GM21390 (cell line): ENCODE results near the gene LRRK1.

Experiments used
- ATAC-seq: cut with Tn5 transposase; IDR thresholded peaks from one replicate; pipeline ENCODE4 v1.9.1; 2021; ENCODE audit not compliant: unreplicated experiment

Gene LRRK1

GRCh38 chr15:101052031-101052620 is 133.0 kb downstream of the LRRK1 start:
- no peak for ATAC-seq

- ATAC-seq = no peak
These were observed 133.5 kb downstream of the LRRK1 start for GRCh38 chr15:101052681-101053121.

DNA sequence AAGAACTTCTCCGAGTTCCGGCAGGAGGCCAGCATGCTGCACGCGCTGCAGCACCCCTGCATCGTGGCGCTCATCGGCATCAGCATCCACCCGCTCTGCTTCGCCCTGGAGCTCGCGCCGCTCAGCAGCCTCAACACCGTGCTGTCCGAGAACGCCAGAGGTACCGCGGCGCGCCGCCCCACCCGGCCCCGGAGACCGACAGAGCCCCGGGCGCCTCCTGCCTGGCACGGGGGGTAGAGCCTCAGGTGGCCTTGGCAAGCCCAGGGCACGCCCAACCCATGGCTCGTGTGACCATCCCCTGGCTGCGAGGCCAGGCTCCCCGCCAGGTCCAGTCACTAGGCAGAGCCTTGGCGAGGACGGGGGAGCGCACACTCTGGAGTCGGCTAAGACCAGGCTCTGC is 134.1 kb downstream of the LRRK1 start:
- no peak for ATAC-seq

DNA sequence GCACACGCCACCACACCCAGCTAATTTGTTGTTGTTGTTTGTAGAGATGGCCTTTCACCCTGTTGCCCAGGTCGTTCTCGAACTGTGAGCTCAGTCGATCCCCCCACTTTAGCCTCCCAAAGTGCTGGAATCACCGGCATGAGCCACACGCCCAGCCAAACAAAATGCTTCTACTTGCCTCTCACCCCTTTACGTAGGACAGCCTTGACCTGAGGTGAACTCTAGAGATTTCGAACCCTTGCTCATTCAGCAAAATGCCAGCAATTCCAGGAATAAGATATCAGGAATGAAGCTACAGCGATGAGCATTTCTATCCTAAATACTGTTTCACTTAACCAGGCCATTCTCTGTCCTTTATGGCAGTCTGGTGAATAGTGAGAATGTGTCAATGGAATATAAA is 135.0 kb downstream of the LRRK1 start:
- no peak for ATAC-seq

DNA sequence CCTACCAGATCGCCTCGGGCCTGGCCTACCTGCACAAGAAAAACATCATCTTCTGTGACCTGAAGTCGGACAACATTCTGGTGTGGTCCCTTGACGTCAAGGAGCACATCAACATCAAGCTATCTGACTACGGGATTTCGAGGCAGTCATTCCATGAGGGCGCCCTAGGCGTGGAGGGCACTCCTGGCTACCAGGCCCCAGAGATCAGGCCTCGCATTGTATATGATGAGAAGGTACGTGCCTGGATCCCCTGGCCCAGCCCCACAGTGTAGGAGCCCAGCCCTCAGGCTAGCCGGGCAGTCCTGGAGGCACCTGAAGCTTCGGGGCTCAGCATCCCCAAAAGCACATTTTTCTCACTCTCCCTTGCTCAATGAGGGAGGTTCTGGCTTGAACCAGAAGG is 135.8 kb downstream of the LRRK1 start:
- ATAC-seq = no peak

DNA sequence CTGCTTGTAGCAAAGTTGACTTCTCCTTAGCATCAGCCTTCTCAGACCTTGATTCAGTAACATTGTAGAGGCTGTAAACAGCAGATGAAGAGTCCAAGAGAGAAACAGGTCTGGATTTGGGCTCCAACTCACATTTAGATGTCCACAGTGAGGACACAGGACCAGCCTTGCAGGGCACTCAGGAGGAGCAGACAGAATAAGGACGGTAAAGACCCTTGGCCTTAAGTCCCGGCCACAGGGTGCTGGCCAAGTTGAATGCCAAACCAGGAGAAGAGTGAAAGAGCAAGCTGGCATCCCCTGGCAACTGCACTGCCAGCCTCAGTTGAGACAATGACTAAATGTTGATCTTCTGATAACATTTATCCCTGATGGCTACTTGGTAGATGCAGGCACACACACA is 136.3 kb downstream of the LRRK1 start:
- no peak for ATAC-seq

DNA sequence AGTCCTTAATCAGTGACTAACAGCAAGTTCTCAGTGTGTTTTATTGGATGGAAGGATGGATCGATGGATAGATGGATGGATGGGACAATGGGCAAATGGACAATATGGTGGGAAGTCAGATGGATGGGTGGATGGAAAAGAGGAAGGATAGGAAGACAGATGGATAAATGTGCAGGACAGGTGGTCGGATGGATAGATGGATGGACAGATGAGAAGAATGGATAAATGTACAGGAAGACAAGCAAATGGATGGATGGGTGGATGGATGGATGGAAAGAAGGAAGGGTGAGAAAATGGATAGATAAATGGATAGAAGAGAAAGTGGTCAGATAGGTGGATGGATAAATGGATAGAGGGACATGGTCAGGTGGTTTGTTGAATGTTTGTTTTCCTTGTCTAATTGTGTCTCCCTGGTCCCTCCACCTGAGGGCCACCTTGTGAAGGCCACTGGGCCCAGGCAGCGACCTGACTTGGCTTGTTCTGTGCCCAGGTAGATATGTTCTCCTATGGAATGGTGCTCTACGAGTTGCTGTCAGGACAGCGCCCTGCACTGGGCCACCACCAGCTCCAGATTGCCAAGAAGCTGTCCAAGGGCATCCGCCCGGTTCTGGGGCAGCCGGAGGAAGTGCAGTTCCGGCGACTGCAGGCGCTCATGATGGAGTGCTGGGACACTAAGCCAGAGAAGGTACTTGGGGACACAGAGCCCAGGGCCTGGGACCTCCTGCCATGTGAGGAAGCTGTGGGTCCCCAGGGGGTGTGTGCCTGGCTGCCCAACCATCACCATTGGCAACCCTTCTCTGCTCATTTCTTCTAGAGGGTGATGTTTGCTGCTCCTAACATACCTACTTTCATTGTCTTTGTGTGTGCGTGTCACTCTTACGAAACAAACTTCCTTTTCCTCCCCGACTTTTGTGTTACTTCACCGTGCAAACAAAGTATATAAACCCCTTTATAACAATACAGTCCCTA is 137.5 kb downstream of the LRRK1 start:
- ATAC-seq = no peak

- no peak for ATAC-seq
These were observed 138.8 kb downstream of the LRRK1 start for GRCh38 chr15:101057841-101058407.

DNA sequence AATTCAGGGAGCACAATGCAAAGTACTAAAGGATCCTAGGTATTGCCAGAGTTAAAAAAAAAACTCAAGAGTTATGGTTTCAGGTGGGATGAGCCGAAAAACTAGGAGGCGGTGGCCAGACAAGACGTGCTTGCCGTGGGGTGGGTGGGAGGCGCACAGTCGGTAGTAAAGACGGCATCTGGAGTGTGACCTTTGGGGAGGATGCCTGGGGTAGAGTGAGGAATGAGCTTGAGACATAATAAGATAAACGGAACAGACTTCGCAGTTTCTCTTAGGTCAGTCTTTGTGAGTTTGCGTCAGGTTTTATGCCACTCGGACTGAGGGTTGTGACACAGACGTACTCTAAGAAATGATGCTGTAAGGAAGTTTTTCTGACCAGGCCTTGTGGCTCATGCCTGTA is 139.6 kb downstream of the LRRK1 start:
- no peak for ATAC-seq

DNA sequence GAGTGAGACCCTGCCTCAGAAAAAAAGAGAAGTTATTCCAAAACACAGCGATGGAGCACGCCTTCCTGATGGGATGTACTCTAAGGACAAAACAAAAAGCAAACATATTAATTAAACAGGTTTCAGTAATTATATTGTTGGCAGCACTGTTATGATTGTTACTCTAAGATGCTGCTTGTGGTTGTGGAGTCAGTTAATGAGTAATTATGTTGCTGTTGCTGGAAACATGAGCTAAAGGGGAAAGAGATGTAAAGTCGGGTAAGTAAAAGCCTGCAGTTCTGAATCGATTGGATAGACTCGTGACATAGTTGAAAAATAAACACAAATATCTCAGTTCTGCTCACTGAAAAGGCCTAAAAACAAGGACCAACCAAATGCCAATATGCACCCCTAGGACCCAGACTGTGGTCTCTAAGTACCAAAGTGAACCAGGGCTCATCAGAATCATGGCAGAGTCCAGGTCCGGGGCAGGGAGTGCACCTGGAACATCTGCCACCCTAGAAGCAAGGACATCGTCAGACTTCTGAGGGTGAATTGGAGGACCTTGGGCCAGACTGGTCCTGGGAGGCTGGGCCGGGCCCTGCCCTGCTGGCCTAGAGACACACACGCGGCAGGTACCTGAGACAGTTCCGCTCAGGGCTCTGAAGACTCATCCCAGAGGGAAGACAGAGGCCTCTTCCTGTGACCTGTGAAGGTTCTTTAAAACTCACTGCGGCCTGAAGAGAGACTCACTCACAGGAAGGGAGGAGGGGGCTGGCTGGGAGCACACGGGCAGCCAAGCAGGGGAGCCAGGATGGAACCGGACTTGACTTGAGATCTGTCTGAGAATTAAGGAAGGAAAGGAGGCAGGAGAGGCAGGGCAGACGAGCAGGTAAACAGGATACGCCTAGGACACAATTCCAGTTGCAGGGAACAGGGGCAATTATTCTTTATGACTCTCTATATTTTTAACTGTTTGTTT is 140.5 kb downstream of the LRRK1 start:
- ATAC-seq = no peak

- no peak for ATAC-seq
These were observed 141.7 kb downstream of the LRRK1 start for GRCh38 chr15:101060576-101061551.

DNA sequence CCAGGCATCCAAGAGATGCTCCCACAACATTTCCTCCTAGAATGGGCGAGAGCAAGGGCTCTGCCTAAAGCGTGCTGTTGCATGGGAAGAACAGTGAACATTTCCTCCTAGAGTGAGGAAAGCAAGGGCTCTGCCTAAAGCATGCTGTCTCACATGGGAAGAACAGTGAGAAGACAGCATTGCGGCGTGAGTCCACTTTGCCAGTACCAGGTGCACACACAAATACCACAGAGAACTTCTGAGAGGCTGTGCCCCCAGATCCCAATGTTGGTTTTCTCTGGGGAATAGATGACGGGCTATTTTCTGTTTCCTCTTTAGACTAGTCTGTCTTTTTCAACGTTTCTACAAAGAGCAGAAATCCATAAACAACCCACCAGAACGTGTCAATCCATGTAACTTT is 142.9 kb downstream of the LRRK1 start:
- no peak for ATAC-seq

- ATAC-seq = no peak
These were observed 143.5 kb downstream of the LRRK1 start for GRCh38 chr15:101062471-101063171.

DNA sequence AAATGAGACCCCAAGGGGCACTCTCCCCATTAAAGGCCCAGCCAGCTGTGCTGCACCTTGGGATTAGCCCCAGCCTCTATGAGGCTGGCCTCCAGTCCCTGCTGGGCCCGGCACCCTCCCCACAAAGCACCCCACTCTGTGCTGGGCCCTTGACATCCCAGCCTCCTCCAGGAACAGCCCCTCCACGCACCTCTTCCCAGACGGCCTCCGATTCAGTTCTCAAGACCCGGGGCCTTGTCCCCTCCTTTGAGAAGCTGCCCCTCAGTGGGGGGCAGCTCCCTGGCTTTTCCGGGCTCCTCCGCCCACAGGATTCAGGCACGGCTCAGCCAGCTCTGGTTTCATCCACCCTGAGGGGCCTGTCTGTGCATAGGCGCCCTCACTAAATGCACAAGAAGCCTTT is 144.1 kb downstream of the LRRK1 start:
- no peak for ATAC-seq

DNA sequence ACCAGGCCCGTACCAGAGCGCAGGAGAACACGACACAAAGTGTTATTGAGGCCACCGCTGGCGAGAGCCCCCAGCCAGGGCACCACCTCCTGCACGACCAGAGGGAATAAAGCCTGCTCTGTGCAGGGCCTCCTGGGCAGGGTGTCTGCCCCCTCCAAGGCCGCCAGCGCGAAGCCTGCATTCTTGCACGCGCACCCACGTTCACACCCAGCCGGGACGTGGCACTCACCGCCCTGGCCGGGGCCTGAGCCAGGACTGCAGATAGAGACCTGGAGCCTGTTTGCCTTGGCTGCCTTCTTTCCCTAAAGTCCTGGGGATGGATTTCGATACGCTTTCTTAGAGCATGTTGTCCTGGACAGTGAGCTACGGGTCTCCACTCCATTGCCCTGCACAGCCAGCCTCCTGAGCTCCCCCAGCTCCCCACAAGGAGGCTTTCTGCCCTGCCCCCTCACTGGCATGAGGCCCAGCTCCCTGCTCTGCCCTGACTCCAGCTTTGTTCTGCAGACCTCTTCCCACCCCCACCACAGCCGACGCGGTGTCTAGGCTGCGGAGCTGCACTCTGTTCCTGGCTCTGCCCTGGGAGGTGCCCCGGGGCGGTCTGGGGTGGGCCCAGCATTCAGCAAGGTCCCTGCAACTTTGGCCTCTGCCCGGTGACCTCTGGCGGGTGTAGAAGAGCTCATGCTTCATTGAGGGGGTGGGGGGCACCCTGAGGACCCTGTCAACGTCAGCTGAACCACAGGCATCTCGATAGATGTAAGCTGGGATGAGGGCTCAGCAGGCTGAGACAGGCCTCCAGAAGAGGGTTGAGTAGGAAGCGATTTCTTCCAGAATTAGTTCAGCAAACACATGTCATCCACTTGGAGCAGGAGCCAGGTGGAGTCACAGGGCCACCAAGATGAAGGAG is 145.0 kb downstream of the LRRK1 start:
- ATAC-seq = no peak

GRCh38 chr15:101064795-101065569 is 145.8 kb downstream of the LRRK1 start:
- no peak for ATAC-seq

DNA sequence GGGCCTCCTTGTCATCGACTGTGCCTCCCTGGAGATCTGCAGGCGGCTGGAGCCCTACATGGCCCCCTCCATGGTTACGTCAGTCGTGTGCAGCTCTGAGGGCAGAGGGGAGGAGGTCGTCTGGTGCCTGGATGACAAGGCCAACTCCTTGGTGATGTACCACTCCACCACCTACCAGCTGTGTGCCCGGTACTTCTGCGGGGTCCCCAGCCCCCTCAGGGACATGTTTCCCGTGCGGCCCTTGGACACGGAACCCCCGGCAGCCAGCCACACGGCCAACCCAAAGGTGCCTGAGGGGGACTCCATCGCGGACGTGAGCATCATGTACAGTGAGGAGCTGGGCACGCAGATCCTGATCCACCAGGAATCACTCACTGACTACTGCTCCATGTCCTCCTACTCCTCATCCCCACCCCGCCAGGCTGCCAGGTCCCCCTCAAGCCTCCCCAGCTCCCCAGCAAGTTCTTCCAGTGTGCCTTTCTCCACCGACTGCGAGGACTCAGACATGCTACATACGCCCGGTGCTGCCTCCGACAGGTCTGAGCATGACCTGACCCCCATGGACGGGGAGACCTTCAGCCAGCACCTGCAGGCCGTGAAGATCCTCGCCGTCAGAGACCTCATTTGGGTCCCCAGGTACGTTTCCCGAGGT is 146.5 kb downstream of the LRRK1 start:
- ATAC-seq = no peak
